ENCODE data around the gene CH25H.

CH25H gene

DNA sequence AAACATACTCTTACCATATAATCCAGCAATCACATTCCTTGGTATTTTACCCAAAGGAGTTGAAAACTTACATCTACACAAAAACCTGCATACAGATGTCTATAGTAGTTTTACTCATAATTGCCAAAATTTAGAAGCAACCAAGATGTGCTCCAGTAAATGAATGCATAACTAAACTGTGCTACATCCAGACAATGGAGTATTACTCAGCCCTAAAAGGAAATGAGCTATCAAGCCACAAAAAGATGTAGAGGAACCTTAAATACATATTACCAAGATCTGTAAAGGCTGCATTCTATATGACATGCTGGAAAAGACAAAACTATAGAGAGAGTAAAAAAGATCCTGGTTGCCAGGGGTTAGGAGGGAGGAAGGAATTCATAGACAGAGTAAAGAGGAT, 21.8 kb upstream of the CH25H start:
- no peaks in the 10 kb centered on the region for H3K4me1 ChIP-seq (ENCODE audit: control insufficient read depth, insufficient read depth, low read length)
- H3K27me3 ChIP-seq (ENCODE audit: control insufficient read depth, insufficient read depth, low read length) = no peaks in the 10 kb centered on the region
- DNase-seq (ENCODE audit: low read depth, low spot score) = no peak
- no peak overlapping the region for H3K4me3 ChIP-seq (ENCODE audit: low read length)
- H3K9me3 ChIP-seq (ENCODE audit: control insufficient read depth, insufficient read depth, low read length) = no peaks in the 10 kb centered on the region
- no peak overlapping the region for H3K27ac ChIP-seq (ENCODE audit: low read length)
- no peaks in the 10 kb centered on the region for H3K36me3 ChIP-seq (ENCODE audit: control insufficient read depth, insufficient read depth, low read length)

DNA sequence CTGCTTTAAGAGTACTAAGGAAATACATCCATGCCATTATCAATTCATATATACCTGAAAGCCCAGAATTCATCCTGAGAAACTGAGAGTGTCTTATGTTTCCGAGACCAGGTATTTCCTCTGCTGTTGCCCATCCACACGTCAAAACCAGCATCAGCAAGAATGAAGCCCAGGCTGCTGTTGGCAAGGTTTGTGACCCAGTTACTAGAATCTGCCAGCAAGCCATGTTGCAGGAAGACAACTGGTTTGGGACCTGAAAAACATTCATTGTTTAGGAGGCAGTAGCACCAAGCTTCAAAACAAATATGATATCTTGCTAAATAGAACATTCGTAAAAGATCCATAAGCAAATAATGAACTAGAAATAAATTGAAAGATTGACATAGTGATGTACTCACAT, 21.0 kb upstream of the CH25H start:
- Histone ChIP-seq H3K27ac (ENCODE audit: low read length) (no peak overlapping the region), H3K36me3 (ENCODE audit: control insufficient read depth, insufficient read depth, low read length) (no peaks in the 10 kb centered on the region), H3K9me3 (ENCODE audit: control insufficient read depth, insufficient read depth, low read length) (no peaks in the 10 kb centered on the region), H3K27me3 (ENCODE audit: control insufficient read depth, insufficient read depth, low read length) (no peaks in the 10 kb centered on the region), H3K4me3 (ENCODE audit: low read length) (no peak overlapping the region), H3K4me1 (ENCODE audit: control insufficient read depth, insufficient read depth, low read length) (no peaks in the 10 kb centered on the region)
- no CpG with 5 or more reads among the region's 3 CpGs for WGBS (ENCODE audit: insufficient coverage, insufficient read length)
- DNase-seq (ENCODE audit: low read depth, low spot score) = no peak

DNA sequence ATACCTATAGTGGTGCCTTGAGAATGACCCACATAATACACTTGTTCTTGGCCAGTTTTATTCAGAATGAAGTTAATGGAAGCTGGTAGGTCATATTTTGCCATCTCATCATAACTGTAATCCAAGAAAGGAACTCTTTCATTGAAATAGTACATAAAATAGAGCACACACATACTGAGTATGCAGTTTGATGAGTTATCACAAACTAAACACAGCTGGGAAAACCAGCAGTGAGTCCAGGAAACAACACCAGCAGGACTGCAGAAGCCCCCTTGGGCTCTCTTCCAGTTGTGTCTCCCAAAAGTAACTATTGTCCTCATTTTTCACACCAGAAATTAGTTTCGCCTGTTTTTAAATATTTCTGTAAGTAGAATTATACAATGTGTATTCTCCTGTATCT, 19.8 kb upstream of the CH25H start:
- H3K27me3 ChIP-seq (ENCODE audit: control insufficient read depth, insufficient read depth, low read length) = no peaks in the 10 kb centered on the region
- no peak overlapping the region for H3K4me3 ChIP-seq (ENCODE audit: low read length)
- H3K27ac ChIP-seq (ENCODE audit: low read length) = no peak overlapping the region
- H3K36me3 ChIP-seq (ENCODE audit: control insufficient read depth, insufficient read depth, low read length) = no peaks in the 10 kb centered on the region
- no peak for DNase-seq (ENCODE audit: low read depth, low spot score)
- WGBS (ENCODE audit: insufficient coverage, insufficient read length) = no CpG with 5 or more reads among the region's 1 CpG
- no peaks in the 10 kb centered on the region for H3K9me3 ChIP-seq (ENCODE audit: control insufficient read depth, insufficient read depth, low read length)
- H3K4me1 ChIP-seq (ENCODE audit: control insufficient read depth, insufficient read depth, low read length) = no peaks in the 10 kb centered on the region

DNA sequence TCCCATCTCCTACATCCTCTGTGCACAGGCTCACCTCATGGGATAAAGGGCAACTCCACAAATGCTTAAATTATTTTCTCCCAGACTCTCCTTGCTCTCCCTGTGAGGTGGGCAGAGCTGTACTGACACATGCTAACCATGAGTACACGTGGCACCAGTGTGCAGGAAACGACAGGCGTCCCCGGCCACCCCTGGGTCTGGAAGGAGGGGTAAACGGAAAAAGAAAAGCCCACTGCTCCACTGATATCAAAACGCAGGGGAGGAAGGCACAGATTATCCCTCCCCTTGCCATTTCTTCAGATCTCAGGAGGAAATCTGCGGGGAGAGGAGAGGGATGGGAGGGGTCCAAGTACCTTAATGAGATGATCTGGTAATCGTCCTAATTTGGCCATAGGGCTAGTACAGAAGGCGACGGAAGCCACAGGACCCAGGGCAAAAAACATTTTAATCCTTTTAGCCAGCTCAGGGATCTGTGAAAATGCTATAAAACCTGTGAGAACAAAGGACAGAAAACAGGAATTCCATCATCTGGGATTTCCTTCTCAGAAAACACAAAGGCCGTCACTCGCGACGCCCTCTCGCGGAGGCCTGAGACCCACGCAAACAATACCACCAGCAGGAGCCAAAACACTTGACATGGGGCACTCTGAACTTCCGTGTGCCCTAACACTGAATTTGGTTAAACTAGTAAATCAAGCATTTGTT, 17.8 kb upstream of the CH25H start:
- H3K4me1 ChIP-seq (ENCODE audit: control insufficient read depth, insufficient read depth, low read length) = no peaks in the 10 kb centered on the region
- no peaks in the 10 kb centered on the region; the same call in 1 of the 2 replicates for H3K36me3 ChIP-seq (ENCODE audit: control insufficient read depth, insufficient read depth, low read length)
- H3K27ac ChIP-seq (ENCODE audit: low read length) = no peak overlapping the region
- H3K9me3 ChIP-seq (ENCODE audit: control insufficient read depth, insufficient read depth, low read length) = no peaks in the 10 kb centered on the region
- H3K4me3 ChIP-seq (ENCODE audit: low read length) = no peak overlapping the region
- WGBS (ENCODE audit: insufficient coverage, insufficient read length) = no CpG with 5 or more reads among the region's 18 CpGs
- H3K27me3 ChIP-seq (ENCODE audit: control insufficient read depth, insufficient read depth, low read length) = no peaks in the 10 kb centered on the region
- no peak for DNase-seq (ENCODE audit: low read depth, low spot score)

DNA sequence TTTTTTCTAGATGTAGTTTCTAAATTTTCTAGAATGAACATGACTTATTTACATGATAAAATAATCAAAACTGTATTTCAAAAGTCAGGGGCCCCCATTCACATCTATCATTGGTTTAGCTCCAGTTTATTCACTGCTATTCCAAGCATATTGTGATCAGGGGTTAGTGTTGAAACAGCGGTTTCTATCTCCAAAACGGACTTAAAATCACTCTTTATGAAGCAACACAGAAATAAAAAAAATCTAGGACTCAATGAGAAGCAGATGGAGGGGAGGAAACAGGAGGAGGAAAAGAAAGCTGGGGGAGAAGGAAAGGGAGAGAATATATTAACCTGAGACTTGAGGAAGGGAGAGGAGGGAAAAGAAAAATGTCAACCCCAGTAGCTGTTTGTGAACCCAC, 14.8 kb upstream of the CH25H start:
- H3K4me1 ChIP-seq (ENCODE audit: control insufficient read depth, insufficient read depth, low read length) = no peaks in the 10 kb centered on the region
- H3K27ac ChIP-seq (ENCODE audit: low read length) = no peak overlapping the region
- no peaks in the 10 kb centered on the region; the same call in 1 of the 2 replicates for H3K36me3 ChIP-seq (ENCODE audit: control insufficient read depth, insufficient read depth, low read length)
- H3K4me3 ChIP-seq (ENCODE audit: low read length) = no peak overlapping the region
- no peaks in the 10 kb centered on the region for H3K27me3 ChIP-seq (ENCODE audit: control insufficient read depth, insufficient read depth, low read length)
- no CpG with 5 or more reads among the region's 2 CpGs for WGBS (ENCODE audit: insufficient coverage, insufficient read length)
- no peak for DNase-seq (ENCODE audit: low read depth, low spot score)
- H3K9me3 ChIP-seq (ENCODE audit: control insufficient read depth, insufficient read depth, low read length) = no peaks in the 10 kb centered on the region

DNA sequence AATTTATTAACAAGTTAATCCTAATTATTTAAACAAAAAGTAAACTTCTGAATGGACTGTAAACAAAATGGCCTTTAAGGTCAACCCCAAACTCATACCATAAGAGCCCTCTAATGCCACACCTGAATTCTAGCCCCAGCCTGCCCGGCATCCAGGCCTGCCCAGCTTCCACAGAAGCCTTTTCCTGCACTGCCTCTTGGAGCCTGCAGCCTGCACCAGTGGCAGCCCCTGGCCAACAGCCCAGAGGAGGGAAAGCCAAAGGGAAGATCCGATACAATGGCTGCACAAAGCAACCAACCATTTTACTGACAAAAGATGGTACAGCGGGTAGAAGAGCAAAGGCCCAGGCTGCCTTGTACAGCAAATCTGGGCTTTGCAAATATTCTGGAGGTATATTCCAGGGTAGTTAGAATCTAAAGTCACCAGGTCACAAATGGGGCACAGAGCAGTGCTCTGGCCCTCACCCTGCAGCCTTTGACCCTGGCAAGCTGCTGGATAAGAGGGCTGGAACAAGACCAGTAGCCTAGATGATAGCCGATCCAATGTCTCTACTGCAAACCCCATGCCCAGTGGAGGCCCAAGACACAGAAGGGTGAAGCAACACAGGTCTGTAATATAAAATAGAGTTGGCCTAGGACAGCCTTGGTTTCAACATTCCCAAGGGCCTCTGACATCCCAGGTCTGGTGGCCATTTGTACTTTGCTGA, 12.5 kb upstream of the CH25H start:
- H3K4me1 ChIP-seq (ENCODE audit: control insufficient read depth, insufficient read depth, low read length) = no peaks in the 10 kb centered on the region
- H3K9me3 ChIP-seq (ENCODE audit: control insufficient read depth, insufficient read depth, low read length) = no peaks in the 10 kb centered on the region
- WGBS (ENCODE audit: insufficient coverage, insufficient read length) = no CpG with 5 or more reads among the region's 4 CpGs
- no peak overlapping the region for H3K4me3 ChIP-seq (ENCODE audit: low read length)
- DNase-seq (ENCODE audit: low read depth, low spot score) = no peak
- no peaks in the 10 kb centered on the region for H3K27me3 ChIP-seq (ENCODE audit: control insufficient read depth, insufficient read depth, low read length)
- H3K36me3 ChIP-seq (ENCODE audit: control insufficient read depth, insufficient read depth, low read length) = no peaks in the 10 kb centered on the region; the same call in 1 of the 2 replicates
- no peak overlapping the region for H3K27ac ChIP-seq (ENCODE audit: low read length)

DNA sequence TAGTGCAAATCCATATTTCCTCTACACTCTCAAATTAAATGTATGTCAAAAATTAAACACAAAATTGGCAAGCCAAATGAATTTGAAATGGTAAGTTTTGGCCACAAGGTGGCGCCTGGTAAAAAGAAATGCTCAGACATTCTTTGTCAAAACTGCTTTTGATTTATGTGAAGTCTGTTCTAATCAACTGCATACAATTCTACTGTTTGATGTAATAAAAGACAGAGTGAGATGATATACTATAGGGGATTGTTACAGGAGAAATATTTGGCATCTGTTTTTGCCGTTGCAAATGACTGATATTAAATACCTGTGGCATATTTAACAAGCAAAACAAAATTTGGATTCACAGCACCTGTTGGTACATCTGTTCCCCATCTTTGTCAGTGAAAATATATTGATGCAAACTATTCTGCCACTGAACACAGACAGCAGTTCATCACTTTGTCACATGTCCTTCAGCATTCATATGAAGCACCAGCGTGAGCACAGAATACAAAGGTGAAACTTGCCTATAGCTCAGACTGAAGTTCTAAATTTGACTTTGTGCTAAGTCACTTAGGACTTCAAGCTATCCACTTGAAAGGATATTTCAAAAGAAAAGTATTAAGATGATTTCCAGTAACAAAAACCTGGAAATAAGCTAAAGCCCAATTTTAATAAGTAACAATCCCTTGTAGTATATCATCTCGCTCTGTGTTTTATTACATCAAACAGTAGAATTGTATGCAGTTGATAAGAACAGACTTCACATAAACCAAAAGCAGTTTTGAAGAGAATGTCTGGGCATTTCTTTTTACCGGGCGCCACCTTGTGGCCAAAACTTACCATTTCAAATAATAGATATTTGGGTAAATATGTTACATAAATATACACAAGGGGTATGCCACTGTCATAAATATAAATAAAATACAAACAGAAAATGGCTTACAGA, 10.2 kb upstream of the CH25H start:
- no peak overlapping the region for H3K27ac ChIP-seq (ENCODE audit: low read length)
- H3K36me3 ChIP-seq (ENCODE audit: control insufficient read depth, insufficient read depth, low read length) = no peaks in the 10 kb centered on the region; the same call in 1 of the 2 replicates
- no peaks in the 10 kb centered on the region for H3K27me3 ChIP-seq (ENCODE audit: control insufficient read depth, insufficient read depth, low read length)
- WGBS (ENCODE audit: insufficient coverage, insufficient read length) = no CpG with 5 or more reads among the region's 6 CpGs
- DNase-seq (ENCODE audit: low read depth, low spot score) = no peak
- no peaks in the 10 kb centered on the region for H3K4me1 ChIP-seq (ENCODE audit: control insufficient read depth, insufficient read depth, low read length)
- H3K4me3 ChIP-seq (ENCODE audit: low read length) = no peak overlapping the region
- H3K9me3 ChIP-seq (ENCODE audit: control insufficient read depth, insufficient read depth, low read length) = no peaks in the 10 kb centered on the region

DNA sequence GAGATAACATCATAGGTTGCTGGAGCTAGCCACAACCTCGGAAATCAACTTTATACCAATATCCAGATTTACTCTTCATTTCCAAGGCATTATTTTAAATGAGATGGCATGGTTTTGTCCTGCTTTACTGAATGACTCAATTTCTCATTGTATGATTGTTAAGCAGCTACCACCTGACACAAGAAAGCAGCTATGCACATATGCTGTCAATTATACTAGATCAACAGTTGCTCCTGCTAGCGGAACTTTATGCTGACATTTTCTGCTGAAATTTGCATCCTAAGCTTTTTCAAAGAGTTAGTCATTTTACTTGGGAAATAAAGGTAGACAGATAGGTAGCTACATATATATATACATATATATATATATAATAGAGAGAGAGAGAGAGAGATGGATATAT, 8.9 kb upstream of the CH25H start:
- H3K4me3 ChIP-seq (ENCODE audit: low read length) = no peak overlapping the region
- no peaks in the 10 kb centered on the region for H3K27me3 ChIP-seq (ENCODE audit: control insufficient read depth, insufficient read depth, low read length)
- H3K9me3 ChIP-seq (ENCODE audit: control insufficient read depth, insufficient read depth, low read length) = no peaks in the 10 kb centered on the region
- no peak for DNase-seq (ENCODE audit: low read depth, low spot score)
- no peaks in the 10 kb centered on the region for H3K4me1 ChIP-seq (ENCODE audit: control insufficient read depth, insufficient read depth, low read length)
- no CpG with 5 or more reads among the region's 2 CpGs for WGBS (ENCODE audit: insufficient coverage, insufficient read length)
- H3K36me3 ChIP-seq (ENCODE audit: control insufficient read depth, insufficient read depth, low read length) = no peaks in the 10 kb centered on the region; the same call in 1 of the 2 replicates
- H3K27ac ChIP-seq (ENCODE audit: low read length) = no peak overlapping the region

DNA sequence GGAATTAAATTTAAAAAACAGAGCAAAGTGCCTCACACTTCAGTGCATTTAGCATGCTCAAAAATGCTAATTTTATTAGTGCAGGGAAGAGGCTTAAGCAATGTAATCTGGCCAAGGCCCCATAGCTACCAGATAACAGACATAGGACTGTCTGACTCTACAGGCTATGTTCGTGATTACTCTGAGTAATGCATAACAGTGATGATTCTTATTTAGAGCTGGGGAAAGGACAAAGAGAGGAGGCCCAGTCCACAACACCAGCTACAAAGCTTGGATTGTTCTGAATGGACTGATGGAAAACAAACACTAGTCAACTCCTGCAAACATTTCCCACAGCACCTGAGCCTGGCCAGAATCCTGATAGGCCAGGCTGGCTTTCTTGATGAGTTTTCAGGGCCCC, 8.4 kb upstream of the CH25H start:
- no peak overlapping the region for H3K4me3 ChIP-seq (ENCODE audit: low read length)
- no peaks in the 10 kb centered on the region for H3K9me3 ChIP-seq (ENCODE audit: control insufficient read depth, insufficient read depth, low read length)
- DNase-seq (ENCODE audit: low read depth, low spot score) = no peak
- H3K36me3 ChIP-seq (ENCODE audit: control insufficient read depth, insufficient read depth, low read length) = no peaks in the 10 kb centered on the region; the same call in 1 of the 2 replicates
- H3K4me1 ChIP-seq (ENCODE audit: control insufficient read depth, insufficient read depth, low read length) = no peaks in the 10 kb centered on the region
- WGBS (ENCODE audit: insufficient coverage, insufficient read length) = no CpG with 5 or more reads among the region's 1 CpG
- H3K27ac ChIP-seq (ENCODE audit: low read length) = no peak overlapping the region
- H3K27me3 ChIP-seq (ENCODE audit: control insufficient read depth, insufficient read depth, low read length) = no peaks in the 10 kb centered on the region

DNA sequence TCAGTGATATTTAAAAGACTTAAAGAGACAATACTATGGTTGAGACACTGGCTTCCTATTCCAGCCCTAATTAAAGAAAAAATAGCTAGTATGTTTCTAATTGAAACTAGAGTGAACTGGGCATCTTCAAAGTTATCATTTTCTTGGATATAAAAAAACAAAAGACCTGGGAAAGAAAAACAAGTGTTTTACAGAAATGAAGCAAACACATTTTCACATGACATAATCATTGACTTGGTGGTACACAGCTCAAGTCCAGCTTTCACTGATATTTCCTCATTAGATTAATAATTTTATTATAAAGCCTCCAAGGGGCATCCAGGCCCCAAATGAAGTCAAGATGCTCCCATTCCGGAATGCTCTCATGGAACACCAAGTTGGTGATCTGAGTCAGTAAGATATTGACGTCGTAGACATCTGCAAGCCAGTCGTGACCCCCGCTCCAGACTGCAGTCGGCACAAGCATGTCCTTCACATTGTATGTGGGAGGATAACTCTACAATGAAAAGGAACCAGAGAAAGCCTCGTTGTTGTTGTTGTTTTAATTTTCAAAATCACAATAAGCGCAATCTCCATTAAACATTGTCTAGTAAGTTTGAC, 7.5 kb upstream of the CH25H start:
- H3K36me3 ChIP-seq (ENCODE audit: control insufficient read depth, insufficient read depth, low read length) = no peaks in the 10 kb centered on the region
- no CpG with 5 or more reads among the region's 8 CpGs for WGBS (ENCODE audit: insufficient coverage, insufficient read length)
- H3K27ac ChIP-seq (ENCODE audit: low read length) = no peak overlapping the region
- H3K4me1 ChIP-seq (ENCODE audit: control insufficient read depth, insufficient read depth, low read length) = no peaks in the 10 kb centered on the region
- no peaks in the 10 kb centered on the region for H3K9me3 ChIP-seq (ENCODE audit: control insufficient read depth, insufficient read depth, low read length)
- no peak for DNase-seq (ENCODE audit: low read depth, low spot score)
- H3K4me3 ChIP-seq (ENCODE audit: low read length) = no peak overlapping the region
- no peaks in the 10 kb centered on the region for H3K27me3 ChIP-seq (ENCODE audit: control insufficient read depth, insufficient read depth, low read length)

Data from iPS DF 6.9 (cell line).